ENCODE measurements around the gene GPR160. TPM values are rescaled to one million over a fixed set of nuclear protein-coding genes. Genes with fewer than 3 reads are reported as not detected.
A peak's percentile ranks its signal among the peaks of the same experiment; 100 is the strongest.

GPR160 gene
- total RNA-seq, 2 donors from 2014 or later, result 7.2 to 13.2 TPM

GRCh38 chr3:170052398-170052797 lies 14.6 kb downstream of the GPR160 start:
- peaks cover 0 to 11% of the 10 kb centered on the region in 2 donors for H3K36me3 Mint-ChIP-seq
- ATAC-seq, result no peak
- no peak for DNase-seq (ENCODE audit: low spot score in 2 of 2)
- no peak overlapping the region for H3K27ac Mint-ChIP-seq
- H3K9me3 Mint-ChIP-seq, result peaks cover 0 to 4% of the 10 kb centered on the region in 2 donors

- peaks cover 0 to 16% of the 10 kb centered on the region in 2 donors for H3K36me3 Mint-ChIP-seq
- ATAC-seq, result no peak
- no peak overlapping the region for H3K27ac Mint-ChIP-seq
- peaks cover 0 to 9% of the 10 kb centered on the region in 2 donors for H3K9me3 Mint-ChIP-seq
- DNase-seq (ENCODE audit: low spot score in 2 of 2), result no peak
Observed at GRCh38 chr3:170054204-170054603, 16.4 kb downstream of the GPR160 start.

- Mint-ChIP-seq H3K36me3 (peaks cover 0 to 16% of the 10 kb centered on the region in 2 donors), H3K27ac (peak overlapping the region in 1 of 2 donors; percentile 63), H3K9me3 (peaks cover 0 to 9% of the 10 kb centered on the region in 2 donors)
- ATAC-seq (peak; percentile 83 to 89), DNase-seq (ENCODE audit: low spot score in 2 of 2) (peak in 1 of 2 donors; percentile 53)
Observed at GRCh38 chr3:170055209-170055608, 17.4 kb downstream of the GPR160 start.

- peak; percentile 82 to 89 for ATAC-seq
- peak overlapping the region; percentile 59 to 89 for H3K27ac Mint-ChIP-seq
- peak in 1 of 2 donors; percentile 40 for DNase-seq (ENCODE audit: low spot score in 2 of 2)
- peaks cover 0 to 16% of the 10 kb centered on the region in 2 donors for H3K36me3 Mint-ChIP-seq
- peaks cover 0 to 9% of the 10 kb centered on the region in 2 donors for H3K9me3 Mint-ChIP-seq
Observed at GRCh38 chr3:170056710-170057454, 19.1 kb downstream of the GPR160 start.

GRCh38 chr3:170057550-170057949 lies 19.8 kb downstream of the GPR160 start:
- DNase-seq (ENCODE audit: low spot score in 2 of 2) (no peak), ATAC-seq (no peak)
- Mint-ChIP-seq H3K36me3 (peaks cover 4 to 18% of the 10 kb centered on the region in 2 donors), H3K27ac (peak overlapping the region; percentile 59 to 88), H3K9me3 (peaks cover 0 to 9% of the 10 kb centered on the region in 2 donors)

- peak overlapping the region in 1 of 2 donors; percentile 55 for H3K27ac Mint-ChIP-seq
- peaks cover 8 to 17% of the 10 kb centered on the region in 2 donors for H3K36me3 Mint-ChIP-seq
- peaks cover 0 to 9% of the 10 kb centered on the region in 2 donors for H3K9me3 Mint-ChIP-seq
- ATAC-seq (no peak), DNase-seq (ENCODE audit: low spot score in 2 of 2) (no peak)
Observed at GRCh38 chr3:170058127-170058526, 20.3 kb downstream of the GPR160 start.

GRCh38 chr3:170059447-170059846 lies 21.7 kb downstream of the GPR160 start:
- ATAC-seq, result no peak
- DNase-seq (ENCODE audit: low spot score in 2 of 2), result no peak
- Mint-ChIP-seq H3K27ac (no peak overlapping the region), H3K9me3 (peaks cover 0 to 9% of the 10 kb centered on the region in 2 donors), H3K36me3 (peaks cover 8 to 17% of the 10 kb centered on the region in 2 donors)

- H3K36me3 Mint-ChIP-seq, result peaks cover 8 to 15% of the 10 kb centered on the region in 2 donors
- peaks cover 0 to 8% of the 10 kb centered on the region in 2 donors for H3K9me3 Mint-ChIP-seq
- no peak overlapping the region for H3K27ac Mint-ChIP-seq
- no peak for ATAC-seq
- DNase-seq (ENCODE audit: low spot score in 2 of 2), result no peak
Observed at GRCh38 chr3:170062068-170062467, 24.3 kb downstream of the GPR160 start.

GRCh38 chr3:170062769-170063168 lies 25.0 kb downstream of the GPR160 start:
- no peak for ATAC-seq
- H3K36me3 Mint-ChIP-seq, result peaks cover 8% of the 10 kb centered on the region in 2 donors
- H3K9me3 Mint-ChIP-seq, result peaks cover 0 to 1% of the 10 kb centered on the region in 2 donors
- no peak for DNase-seq (ENCODE audit: low spot score in 2 of 2)
- H3K27ac Mint-ChIP-seq, result no peak overlapping the region

GRCh38 chr3:170063691-170064090 lies 25.9 kb downstream of the GPR160 start:
- Mint-ChIP-seq H3K9me3 (no peaks in the 10 kb centered on the region), H3K27ac (no peak overlapping the region), H3K36me3 (peaks cover 7 to 8% of the 10 kb centered on the region in 2 donors)
- DNase-seq (ENCODE audit: low spot score in 2 of 2), result no peak
- ATAC-seq, result no peak

GRCh38 chr3:170064108-170064507 lies 26.3 kb downstream of the GPR160 start:
- H3K27ac Mint-ChIP-seq, result no peak overlapping the region
- DNase-seq (ENCODE audit: low spot score in 2 of 2) (no peak), ATAC-seq (no peak)
- peaks cover 7 to 8% of the 10 kb centered on the region in 2 donors for H3K36me3 Mint-ChIP-seq
- H3K9me3 Mint-ChIP-seq, result no peaks in the 10 kb centered on the region

GRCh38 chr3:170075441-170076091 lies 37.8 kb downstream of the GPR160 start:
- ATAC-seq, result no peak

GRCh38 chr3:170076715-170077238 lies 39.0 kb downstream of the GPR160 start:
- DNase-seq (ENCODE audit: low spot score in 2 of 2), result no peak
- H3K27ac Mint-ChIP-seq, result peak overlapping the region; percentile 27 to 30
- H3K9me3 Mint-ChIP-seq, result peaks cover 0 to 5% of the 10 kb centered on the region in 2 donors
- H3K36me3 Mint-ChIP-seq, result peaks cover 4 to 24% of the 10 kb centered on the region in 2 donors
- peak; percentile 37 to 48 for ATAC-seq

More at GRCh38 chr3:170075441-170076091, 37.8 kb downstream of the GPR160 start:
- H3K36me3 Mint-ChIP-seq, result peaks cover 4 to 24% of the 10 kb centered on the region in 2 donors
- H3K27ac Mint-ChIP-seq, result no peak overlapping the region
- peaks cover 0 to 5% of the 10 kb centered on the region in 2 donors for H3K9me3 Mint-ChIP-seq
- no peak for DNase-seq (ENCODE audit: low spot score in 2 of 2)

- peaks cover 0 to 5% of the 10 kb centered on the region in 2 donors for H3K9me3 Mint-ChIP-seq
- H3K36me3 Mint-ChIP-seq, result peaks cover 4 to 21% of the 10 kb centered on the region in 2 donors
- DNase-seq (ENCODE audit: low spot score in 2 of 2), result no peak
- peak overlapping the region in 1 of 2 donors; percentile 30 for H3K27ac Mint-ChIP-seq
- no peak for ATAC-seq
Observed at GRCh38 chr3:170077361-170077760, 39.6 kb downstream of the GPR160 start.

- no peaks in the 10 kb centered on the region for H3K9me3 Mint-ChIP-seq
- no peak for DNase-seq (ENCODE audit: low spot score in 2 of 2)
- ATAC-seq, result no peak
- H3K36me3 Mint-ChIP-seq, result peaks cover 5 to 14% of the 10 kb centered on the region in 2 donors
- no peak overlapping the region for H3K27ac Mint-ChIP-seq
Observed at GRCh38 chr3:170078620-170079281, 41.0 kb downstream of the GPR160 start.

GRCh38 chr3:170079536-170080165 lies 41.9 kb downstream of the GPR160 start:
- no peaks in the 10 kb centered on the region for H3K9me3 Mint-ChIP-seq
- ATAC-seq, result no peak

More at GRCh38 chr3:170079536-170080165, 41.9 kb downstream of the GPR160 start:
- H3K36me3 Mint-ChIP-seq, result peaks cover 5 to 12% of the 10 kb centered on the region in 2 donors
- peak overlapping the region in 1 of 2 donors; percentile 2 for H3K27ac Mint-ChIP-seq
- DNase-seq (ENCODE audit: low spot score in 2 of 2), result no peak

All from activated naive CD4-positive, alpha-beta T cell treated with anti-CD3 and anti-CD28 coated beads, Interleukin-2, amount 50 U/mL, for 72 hours (primary cell).